AG08396 (cell line): ENCODE data around the gene HSPA5.
A peak's percentile ranks its signal among the peaks of the same experiment; 100 is the strongest.
"Not testable (repeated sequence)": the region's sequence is repeated elsewhere in the genome, so short reads cannot be mapped to it uniquely, and the experiment has no call there.

Experiments used
- DNase-seq: peaks from one replicate; pipeline ENCODE4 v3.0.0; 2012; ENCODE audit warnings: low spot score, mixed read lengths

HSPA5 gene

GRCh38 chr9:125241863-125242739 lies 958 bp upstream of the HSPA5 start:
- peak; percentile 15 for DNase-seq

GRCh38 chr9:125240649-125240999 lies 519 bp downstream of the HSPA5 start:
- DNase-seq, result peak; percentile 15

GRCh38 chr9:125239631-125240597 lies 1.2 kb downstream of the HSPA5 start:
- no peak for DNase-seq

- no peak for DNase-seq
Measured at GRCh38 chr9:125238915-125239446, 2.2 kb downstream of the HSPA5 start.

- no peak for DNase-seq
Measured at GRCh38 chr9:125238127-125238914, 2.8 kb downstream of the HSPA5 start.

- DNase-seq, result not testable (repeated sequence)
Measured at GRCh38 chr9:125236520-125237159, 4.5 kb downstream of the HSPA5 start.

- DNase-seq, result no peak
Measured at GRCh38 chr9:125235804-125236519, 5.2 kb downstream of the HSPA5 start.

- not testable (repeated sequence) for DNase-seq
Measured at GRCh38 chr9:125234099-125234498, 7.0 kb downstream of the HSPA5 start.

GRCh38 chr9:125233678-125234077 lies 7.5 kb downstream of the HSPA5 start:
- DNase-seq, result peak; percentile 80

- DNase-seq, result no peak
Measured at GRCh38 chr9:125227761-125228160, 13.4 kb downstream of the HSPA5 start.

- DNase-seq, result not testable (repeated sequence)
Measured at GRCh38 chr9:125224858-125225257, 16.3 kb downstream of the HSPA5 start.

- DNase-seq, result no peak
Measured at GRCh38 chr9:125218621-125219020, 22.5 kb downstream of the HSPA5 start.

GRCh38 chr9:125214186-125214585 lies 27.0 kb downstream of the HSPA5 start:
- no peak for DNase-seq

GRCh38 chr9:125204477-125204876 lies 36.7 kb downstream of the HSPA5 start:
- no peak for DNase-seq

- DNase-seq, result peak; percentile 20
Measured at GRCh38 chr9:125202846-125203618, 38.1 kb downstream of the HSPA5 start.

GRCh38 chr9:125200216-125201047 lies 40.7 kb downstream of the HSPA5 start, which contains the start of gene RABEPK:
RABEPK (plus strand) TSS chr9:125200542; CDS start chr9:125203014, 2,472 bp downstream.
- peak; percentile 95 for DNase-seq

- DNase-seq, result not testable (repeated sequence)
Measured at GRCh38 chr9:125195591-125195990, 45.6 kb downstream of the HSPA5 start.

- DNase-seq, result not testable (repeated sequence)
Measured at GRCh38 chr9:125194466-125194865, 46.7 kb downstream of the HSPA5 start.
